Measurements from ENCODE around the gene BCAS3.

DNA sequence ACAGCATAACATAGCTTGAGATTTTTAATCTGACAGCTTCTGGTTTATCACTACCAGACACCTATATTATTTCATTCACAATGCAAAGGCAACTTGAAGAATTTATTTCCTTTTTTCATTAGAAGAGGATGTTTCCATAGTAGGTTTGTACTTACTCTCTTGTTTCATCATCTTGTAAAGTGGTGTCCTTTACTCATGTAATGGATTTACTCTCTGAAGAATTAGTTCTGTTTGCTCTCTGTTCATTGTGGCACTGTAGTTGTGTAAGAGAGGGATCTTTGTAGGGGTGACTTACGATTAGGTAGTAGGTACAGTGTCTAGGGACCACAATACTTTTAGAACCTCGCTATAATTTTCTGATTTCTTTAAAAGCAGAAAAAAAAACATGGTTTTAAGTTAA, 256.1 kb downstream of the BCAS3 start:
- no peak for TF ChIP-seq SNAI2 (CRISPR knock-in tag; IDR thresholded peaks at IDR 0.05)
- TF ChIP-seq, protein P1, sequence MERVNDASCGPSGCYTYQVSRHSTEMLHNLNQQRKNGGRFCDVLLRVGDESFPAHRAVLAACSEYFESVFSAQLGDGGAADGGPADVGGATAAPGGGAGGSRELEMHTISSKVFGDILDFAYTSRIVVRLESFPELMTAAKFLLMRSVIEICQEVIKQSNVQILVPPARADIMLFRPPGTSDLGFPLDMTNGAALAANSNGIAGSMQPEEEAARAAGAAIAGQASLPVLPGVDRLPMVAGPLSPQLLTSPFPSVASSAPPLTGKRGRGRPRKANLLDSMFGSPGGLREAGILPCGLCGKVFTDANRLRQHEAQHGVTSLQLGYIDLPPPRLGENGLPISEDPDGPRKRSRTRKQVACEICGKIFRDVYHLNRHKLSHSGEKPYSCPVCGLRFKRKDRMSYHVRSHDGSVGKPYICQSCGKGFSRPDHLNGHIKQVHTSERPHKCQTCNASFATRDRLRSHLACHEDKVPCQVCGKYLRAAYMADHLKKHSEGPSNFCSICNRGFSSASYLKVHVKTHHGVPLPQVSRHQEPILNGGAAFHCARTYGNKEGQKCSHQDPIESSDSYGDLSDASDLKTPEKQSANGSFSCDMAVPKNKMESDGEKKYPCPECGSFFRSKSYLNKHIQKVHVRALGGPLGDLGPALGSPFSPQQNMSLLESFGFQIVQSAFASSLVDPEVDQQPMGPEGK (CRISPR knock-in tag; IDR thresholded peaks at IDR 0.05; ENCODE audit: borderline replicate concordance) = no peak
- no peak for TF ChIP-seq ZFP30 (CRISPR knock-in tag; IDR thresholded peaks at IDR 0.05)
- TF ChIP-seq GLIS3 (CRISPR knock-in tag; IDR thresholded peaks at IDR 0.05) = no peak
- no peak for TF ChIP-seq CSDC2 (CRISPR knock-in tag; IDR thresholded peaks at IDR 0.05)
- TF ChIP-seq ZFP3 (CRISPR knock-in tag; IDR thresholded peaks at IDR 0.05) = no peak
- TF ChIP-seq, protein P2, sequence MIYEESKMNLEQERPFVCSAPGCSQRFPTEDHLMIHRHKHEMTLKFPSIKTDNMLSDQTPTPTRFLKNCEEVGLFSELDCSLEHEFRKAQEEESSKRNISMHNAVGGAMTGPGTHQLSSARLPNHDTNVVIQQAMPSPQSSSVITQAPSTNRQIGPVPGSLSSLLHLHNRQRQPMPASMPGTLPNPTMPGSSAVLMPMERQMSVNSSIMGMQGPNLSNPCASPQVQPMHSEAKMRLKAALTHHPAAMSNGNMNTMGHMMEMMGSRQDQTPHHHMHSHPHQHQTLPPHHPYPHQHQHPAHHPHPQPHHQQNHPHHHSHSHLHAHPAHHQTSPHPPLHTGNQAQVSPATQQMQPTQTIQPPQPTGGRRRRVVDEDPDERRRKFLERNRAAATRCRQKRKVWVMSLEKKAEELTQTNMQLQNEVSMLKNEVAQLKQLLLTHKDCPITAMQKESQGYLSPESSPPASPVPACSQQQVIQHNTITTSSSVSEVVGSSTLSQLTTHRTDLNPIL (CRISPR knock-in tag; IDR thresholded peaks at IDR 0.05; ENCODE audit: low read depth) = no peak
- TF ChIP-seq, protein P3, sequence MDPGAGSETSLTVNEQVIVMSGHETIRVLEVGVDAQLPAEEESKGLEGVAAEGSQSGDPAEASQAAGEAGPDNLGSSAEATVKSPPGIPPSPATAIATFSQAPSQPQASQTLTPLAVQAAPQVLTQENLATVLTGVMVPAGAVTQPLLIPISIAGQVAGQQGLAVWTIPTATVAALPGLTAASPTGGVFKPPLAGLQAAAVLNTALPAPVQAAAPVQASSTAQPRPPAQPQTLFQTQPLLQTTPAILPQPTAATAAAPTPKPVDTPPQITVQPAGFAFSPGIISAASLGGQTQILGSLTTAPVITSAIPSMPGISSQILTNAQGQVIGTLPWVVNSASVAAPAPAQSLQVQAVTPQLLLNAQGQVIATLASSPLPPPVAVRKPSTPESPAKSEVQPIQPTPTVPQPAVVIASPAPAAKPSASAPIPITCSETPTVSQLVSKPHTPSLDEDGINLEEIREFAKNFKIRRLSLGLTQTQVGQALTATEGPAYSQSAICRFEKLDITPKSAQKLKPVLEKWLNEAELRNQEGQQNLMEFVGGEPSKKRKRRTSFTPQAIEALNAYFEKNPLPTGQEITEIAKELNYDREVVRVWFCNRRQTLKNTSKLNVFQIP (CRISPR knock-in tag; IDR thresholded peaks at IDR 0.05; ENCODE audit: borderline replicate concordance, low read depth) = no peak
- no peak for TF ChIP-seq RARB (CRISPR knock-in tag; IDR thresholded peaks at IDR 0.05)
- TF ChIP-seq ZNF565 (CRISPR knock-in tag; conservative IDR thresholded peaks at IDR 0.05; ENCODE audit: low read depth) = no peak
